ENCODE data around the gene CDK14.

The CDK14 gene

DNA sequence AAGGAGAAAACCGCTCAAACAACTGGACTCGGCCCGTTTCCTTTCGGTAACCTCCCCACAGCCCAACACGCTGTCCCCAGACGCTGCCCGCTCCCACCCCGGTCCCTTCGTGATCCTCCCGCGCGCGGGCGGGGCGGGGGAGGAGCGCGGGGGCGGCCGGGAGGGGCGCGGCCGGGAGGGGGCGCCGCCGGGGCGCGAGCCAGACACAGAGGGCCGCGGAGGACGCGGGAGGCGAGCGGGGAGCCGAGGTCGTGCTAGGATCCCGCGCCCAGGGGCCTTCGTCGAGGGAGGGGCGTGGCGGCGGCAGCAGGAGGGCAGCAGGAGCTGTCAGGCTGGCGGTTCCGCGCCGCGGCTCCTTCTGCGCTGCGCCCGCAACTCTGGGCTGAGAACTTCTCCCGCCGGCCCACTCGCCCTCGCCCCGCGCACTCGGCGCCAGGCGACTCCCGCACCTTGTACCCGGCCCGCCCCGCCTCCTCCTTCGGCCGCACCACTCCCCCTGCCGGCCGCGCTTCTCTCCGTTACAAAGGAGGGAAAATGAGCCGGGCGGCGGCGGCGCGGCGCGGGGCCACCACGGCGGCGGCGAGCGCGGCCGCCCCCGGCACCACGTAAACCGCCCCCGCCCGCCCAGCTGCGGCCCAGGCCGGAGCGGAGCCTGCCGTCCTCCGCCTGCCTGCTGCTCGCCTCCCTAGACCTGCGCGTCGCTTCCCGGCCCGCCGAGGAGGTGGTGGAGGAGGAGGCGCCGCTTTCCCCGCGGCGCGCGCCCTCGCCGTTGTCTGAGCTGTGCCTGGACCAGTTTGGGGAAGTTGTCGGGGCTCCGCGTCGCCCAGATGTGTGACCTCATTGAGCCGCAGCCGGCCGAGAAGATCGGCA is at the start of gene CDK14:
Gene CDK14, plus strand, starts transcription at position 521 of the 870 bp plus-strand sequence. Its CDS starts 307 bp downstream, at position 828.
- H3K9me3 ChIP-seq (ENCODE audit: control insufficient read depth, insufficient read depth, low read length) = peaks cover 2% of the 10 kb centered on the region; the same call in 1 of the 2 replicates

GRCh38 chr7:90551036-90551435 is 45.1 kb upstream of the CDK14 start:
- no peaks in the 10 kb centered on the region for H3K36me3 ChIP-seq (ENCODE audit: insufficient read depth, low read length)
- 0 out of 2 replicates have a peak, but pooled peaks cover 7% of the 10 kb centered on the region for H3K4me1 ChIP-seq (ENCODE audit: insufficient read depth, low read length)
- no peak overlapping the region for H3K9ac ChIP-seq (ENCODE audit: low read depth, low read length)
- H3K9me3 ChIP-seq (ENCODE audit: control insufficient read depth, insufficient read depth, low read length) = no peaks in the 10 kb centered on the region

More for the DNA sequence above, at the start of gene CDK14:
- Histone ChIP-seq H3K36me3 (ENCODE audit: insufficient read depth, low read length) (no peaks in the 10 kb centered on the region), H3K4me1 (ENCODE audit: insufficient read depth, low read length) (no peaks in the 10 kb centered on the region; the same call in none of the 2 replicates), H3K9ac (ENCODE audit: low read depth, low read length) (peak within 1 kb of the TSS; percentile 69)

DNA sequence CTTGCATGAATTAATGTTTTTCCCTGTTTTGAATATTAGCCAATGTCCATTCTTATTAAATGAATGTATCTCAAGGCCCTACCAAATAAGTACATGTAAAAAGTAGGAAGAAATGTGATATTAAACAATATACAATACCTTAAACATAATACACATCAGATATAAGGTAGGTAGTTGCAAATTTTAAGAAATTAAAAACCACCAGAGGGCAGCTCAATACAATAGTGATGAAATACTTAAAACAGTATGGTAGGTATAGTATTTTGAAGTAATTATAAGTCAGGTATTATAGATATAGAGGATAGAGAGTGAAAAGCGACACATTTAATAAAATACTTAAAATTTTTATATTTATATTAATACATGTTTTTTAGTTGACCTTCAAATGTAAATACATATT is 43.6 kb upstream of the CDK14 start:
- Histone ChIP-seq H3K9ac (ENCODE audit: low read depth, low read length) (no peak overlapping the region), H3K4me1 (ENCODE audit: insufficient read depth, low read length) (0 out of 2 replicates have a peak, but pooled peaks cover 7% of the 10 kb centered on the region), H3K36me3 (ENCODE audit: insufficient read depth, low read length) (no peaks in the 10 kb centered on the region), H3K9me3 (ENCODE audit: control insufficient read depth, insufficient read depth, low read length) (no peaks in the 10 kb centered on the region)

GRCh38 chr7:90560730-90561129 is 35.4 kb upstream of the CDK14 start:
- H3K36me3 ChIP-seq (ENCODE audit: insufficient read depth, low read length) = no peaks in the 10 kb centered on the region
- H3K9ac ChIP-seq (ENCODE audit: low read depth, low read length) = no peak overlapping the region
- H3K9me3 ChIP-seq (ENCODE audit: control insufficient read depth, insufficient read depth, low read length) = no peaks in the 10 kb centered on the region
- no peaks in the 10 kb centered on the region for H3K4me1 ChIP-seq (ENCODE audit: insufficient read depth, low read length)

DNA sequence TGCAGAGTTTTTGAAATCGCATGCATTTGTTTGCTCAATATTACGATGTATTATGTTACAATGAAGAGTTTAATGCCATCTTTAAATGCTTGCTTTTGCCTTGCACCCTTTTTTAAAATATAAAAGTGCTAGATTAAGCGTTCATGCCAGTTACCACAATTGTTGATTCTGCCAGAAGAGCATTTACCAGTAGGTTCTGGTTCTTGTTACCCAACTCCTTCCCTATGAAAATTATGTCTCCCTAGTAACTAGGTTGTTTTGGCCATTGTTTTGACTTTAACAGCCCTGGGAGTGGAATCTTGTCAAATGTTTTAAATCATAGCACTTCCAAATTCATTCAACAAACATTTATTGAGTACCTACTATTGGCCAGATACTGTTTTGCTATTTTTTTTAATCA is 32.8 kb upstream of the CDK14 start:
- Histone ChIP-seq H3K9ac (ENCODE audit: low read depth, low read length) (no peak overlapping the region), H3K9me3 (ENCODE audit: control insufficient read depth, insufficient read depth, low read length) (no peaks in the 10 kb centered on the region), H3K36me3 (ENCODE audit: insufficient read depth, low read length) (no peaks in the 10 kb centered on the region), H3K4me1 (ENCODE audit: insufficient read depth, low read length) (0 out of 2 replicates have a peak, but pooled peaks cover 3% of the 10 kb centered on the region)

DNA sequence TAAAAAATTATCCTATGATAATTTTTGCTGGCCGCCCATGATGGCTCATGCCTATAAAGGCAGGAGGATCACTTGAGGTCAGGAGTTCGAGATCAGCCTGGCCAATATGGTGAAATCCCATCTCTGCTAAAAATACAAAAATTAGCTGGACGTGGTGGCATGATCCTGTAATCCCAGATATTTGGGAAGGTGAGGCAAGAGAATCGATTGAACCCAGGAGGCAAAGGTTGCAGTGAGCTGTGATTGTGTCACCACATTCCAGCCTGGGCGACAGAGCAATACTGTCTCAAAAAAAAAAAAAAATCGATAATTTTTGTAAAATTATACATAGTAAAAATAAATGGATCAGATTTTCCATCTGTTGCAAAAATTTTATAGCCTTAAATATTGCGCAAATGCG is 31.7 kb upstream of the CDK14 start:
- Histone ChIP-seq H3K36me3 (ENCODE audit: insufficient read depth, low read length) (no peaks in the 10 kb centered on the region), H3K9ac (ENCODE audit: low read depth, low read length) (no peak overlapping the region), H3K9me3 (ENCODE audit: control insufficient read depth, insufficient read depth, low read length) (no peaks in the 10 kb centered on the region), H3K4me1 (ENCODE audit: insufficient read depth, low read length) (0 out of 2 replicates have a peak, but pooled peaks cover 3% of the 10 kb centered on the region)

DNA sequence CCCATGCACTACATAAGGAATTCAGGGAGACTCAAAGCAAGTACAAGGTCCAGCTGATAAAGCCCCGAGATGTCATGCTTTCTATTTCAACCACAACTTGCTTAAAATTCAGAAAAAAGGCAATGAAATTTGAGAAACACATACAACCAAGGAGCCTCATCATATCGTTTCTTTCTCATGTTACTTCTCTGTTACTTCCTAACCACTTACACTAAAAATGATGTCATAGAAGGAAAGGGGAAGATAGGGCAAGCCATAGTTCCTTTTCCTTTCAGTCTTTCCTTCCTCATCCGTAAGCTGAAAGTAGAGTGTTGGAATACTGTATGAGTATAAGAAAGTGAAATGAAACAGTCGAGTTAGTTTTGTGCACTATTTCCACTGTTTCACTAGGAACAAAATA is 27.9 kb upstream of the CDK14 start:
- Histone ChIP-seq H3K9ac (ENCODE audit: low read depth, low read length) (no peak overlapping the region), H3K9me3 (ENCODE audit: control insufficient read depth, insufficient read depth, low read length) (no peaks in the 10 kb centered on the region), H3K36me3 (ENCODE audit: insufficient read depth, low read length) (no peaks in the 10 kb centered on the region), H3K4me1 (ENCODE audit: insufficient read depth, low read length) (peaks cover 3% of the 10 kb centered on the region; the same call in 1 of the 2 replicates)

GRCh38 chr7:90569368-90569767 is 26.8 kb upstream of the CDK14 start:
- no peak overlapping the region for H3K9ac ChIP-seq (ENCODE audit: low read depth, low read length)
- H3K36me3 ChIP-seq (ENCODE audit: insufficient read depth, low read length) = no peaks in the 10 kb centered on the region

DNA sequence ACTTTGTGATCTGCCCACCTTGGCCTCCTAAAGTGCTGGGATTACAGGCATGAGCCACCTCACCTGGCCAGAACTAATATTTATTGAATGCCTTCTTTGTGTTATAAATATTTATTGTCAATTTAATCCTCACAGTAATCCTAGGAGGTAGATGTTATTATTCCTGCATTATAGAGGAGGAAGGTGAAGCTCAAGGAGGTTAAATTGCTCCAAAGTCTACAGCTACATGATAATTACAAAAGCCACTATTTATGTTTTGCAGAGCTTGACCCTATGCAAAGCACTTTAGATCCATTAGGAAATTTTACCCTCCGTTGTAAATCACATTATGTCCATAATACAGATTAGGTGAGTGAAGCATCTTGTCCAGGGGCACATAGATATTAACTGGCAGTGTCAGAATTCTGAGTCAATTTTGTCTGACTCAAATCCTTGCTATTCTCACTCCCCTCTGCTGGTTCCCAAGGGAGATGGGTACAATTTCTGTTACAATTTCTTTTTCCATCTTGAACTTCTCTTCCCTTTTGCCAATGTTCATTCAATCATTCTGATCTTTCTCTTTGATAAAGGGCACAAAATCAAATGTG is 25.7 kb upstream of the CDK14 start:
- H3K4me1 ChIP-seq (ENCODE audit: insufficient read depth, low read length) = peaks cover 3% of the 10 kb centered on the region; the same call in 1 of the 2 replicates
- no peaks in the 10 kb centered on the region for H3K9me3 ChIP-seq (ENCODE audit: control insufficient read depth, insufficient read depth, low read length)
- H3K9ac ChIP-seq (ENCODE audit: low read depth, low read length) = no peak overlapping the region
- no peaks in the 10 kb centered on the region for H3K36me3 ChIP-seq (ENCODE audit: insufficient read depth, low read length)

More at GRCh38 chr7:90569368-90569767, 26.8 kb upstream of the CDK14 start:
- Histone ChIP-seq H3K4me1 (ENCODE audit: insufficient read depth, low read length) (peaks cover 3% of the 10 kb centered on the region; the same call in 1 of the 2 replicates), H3K9me3 (ENCODE audit: control insufficient read depth, insufficient read depth, low read length) (no peaks in the 10 kb centered on the region)

DNA sequence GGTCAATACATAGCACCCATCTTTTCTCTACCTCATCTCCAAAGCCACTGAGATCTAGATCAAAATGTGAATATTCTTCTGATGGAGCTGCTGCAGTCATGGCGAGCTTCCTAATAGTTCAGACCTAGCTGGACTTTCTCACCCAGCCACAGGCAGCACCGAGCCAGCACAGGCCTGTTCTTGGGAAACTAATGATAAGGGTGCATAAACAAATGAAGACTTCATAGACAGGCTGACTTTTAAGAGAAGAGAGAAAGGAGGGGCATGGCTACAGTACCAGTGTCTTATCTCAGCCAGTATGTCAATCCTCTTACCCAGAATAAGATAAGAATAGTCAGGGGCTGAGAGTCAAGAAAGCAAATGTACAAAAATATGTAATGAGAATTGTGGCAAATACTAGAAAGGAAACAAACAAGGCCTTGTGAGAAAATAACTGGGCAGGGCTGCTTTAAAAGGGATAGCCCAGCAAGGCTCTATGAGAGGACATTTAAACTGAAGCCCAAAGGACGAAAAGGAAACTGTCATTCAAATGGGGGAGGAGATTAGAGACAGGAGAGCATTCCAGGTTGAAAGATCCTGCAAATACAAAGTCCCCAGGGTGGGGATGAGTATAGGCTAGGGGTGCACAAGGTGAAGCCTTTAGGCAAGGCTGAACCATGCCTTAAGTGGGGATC is 21.8 kb upstream of the CDK14 start:
- Histone ChIP-seq H3K36me3 (ENCODE audit: insufficient read depth, low read length) (no peaks in the 10 kb centered on the region), H3K9me3 (ENCODE audit: control insufficient read depth, insufficient read depth, low read length) (no peaks in the 10 kb centered on the region), H3K9ac (ENCODE audit: low read depth, low read length) (no peak overlapping the region), H3K4me1 (ENCODE audit: insufficient read depth, low read length) (peaks cover 2% of the 10 kb centered on the region)

DNA sequence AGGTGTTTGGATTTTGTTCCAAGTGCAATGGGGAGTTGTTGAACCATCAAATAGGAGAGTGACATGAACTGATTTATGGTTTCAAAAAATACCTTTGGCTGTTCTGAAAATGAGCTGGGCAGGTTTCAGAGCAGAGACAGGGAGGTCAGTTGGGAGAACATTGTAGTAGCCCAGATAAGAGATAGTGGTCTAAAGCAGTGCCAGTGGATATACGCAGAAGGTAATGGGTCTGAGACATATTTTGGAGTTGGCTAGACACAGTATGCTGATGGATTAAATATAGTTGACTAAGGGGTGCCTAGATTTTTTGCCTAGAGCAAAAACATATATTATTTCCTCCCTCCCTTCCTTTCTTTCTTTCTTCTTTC is 21.3 kb upstream of the CDK14 start:
- Histone ChIP-seq H3K9me3 (ENCODE audit: control insufficient read depth, insufficient read depth, low read length) (no peaks in the 10 kb centered on the region), H3K4me1 (ENCODE audit: insufficient read depth, low read length) (peaks cover 5% of the 10 kb centered on the region), H3K36me3 (ENCODE audit: insufficient read depth, low read length) (no peaks in the 10 kb centered on the region), H3K9ac (ENCODE audit: low read depth, low read length) (no peak overlapping the region)

GRCh38 chr7:90579181-90579688 is 16.9 kb upstream of the CDK14 start:
- no peaks in the 10 kb centered on the region for H3K9me3 ChIP-seq (ENCODE audit: control insufficient read depth, insufficient read depth, low read length)
- H3K4me1 ChIP-seq (ENCODE audit: insufficient read depth, low read length) = peaks cover 8% of the 10 kb centered on the region; the same call in 1 of the 2 replicates
- no peak overlapping the region for H3K9ac ChIP-seq (ENCODE audit: low read depth, low read length)
- no peaks in the 10 kb centered on the region for H3K36me3 ChIP-seq (ENCODE audit: insufficient read depth, low read length)

DNA sequence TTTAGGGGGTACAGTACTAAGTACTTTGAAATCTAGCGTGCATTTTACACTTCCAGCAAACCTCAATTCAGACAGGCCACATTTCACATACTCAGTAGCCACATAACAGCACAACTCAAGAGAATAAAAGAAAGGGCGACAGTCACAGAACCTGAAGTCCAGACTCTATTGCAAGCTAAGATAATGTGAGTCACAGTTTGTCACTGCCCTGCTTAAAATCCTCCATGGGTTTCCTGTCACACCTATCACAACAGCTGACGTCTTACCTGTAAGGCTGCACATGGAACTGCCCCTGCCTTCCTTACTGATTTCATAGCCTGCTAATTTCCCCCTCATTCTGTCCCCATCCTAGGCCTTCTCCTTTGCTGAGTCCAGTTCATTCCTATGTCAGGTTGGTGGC is 16.1 kb upstream of the CDK14 start:
- Histone ChIP-seq H3K9ac (ENCODE audit: low read depth, low read length) (no peak overlapping the region), H3K4me1 (ENCODE audit: insufficient read depth, low read length) (peaks cover 8% of the 10 kb centered on the region; the same call in 1 of the 2 replicates), H3K9me3 (ENCODE audit: control insufficient read depth, insufficient read depth, low read length) (no peaks in the 10 kb centered on the region), H3K36me3 (ENCODE audit: insufficient read depth, low read length) (no peaks in the 10 kb centered on the region)

DNA sequence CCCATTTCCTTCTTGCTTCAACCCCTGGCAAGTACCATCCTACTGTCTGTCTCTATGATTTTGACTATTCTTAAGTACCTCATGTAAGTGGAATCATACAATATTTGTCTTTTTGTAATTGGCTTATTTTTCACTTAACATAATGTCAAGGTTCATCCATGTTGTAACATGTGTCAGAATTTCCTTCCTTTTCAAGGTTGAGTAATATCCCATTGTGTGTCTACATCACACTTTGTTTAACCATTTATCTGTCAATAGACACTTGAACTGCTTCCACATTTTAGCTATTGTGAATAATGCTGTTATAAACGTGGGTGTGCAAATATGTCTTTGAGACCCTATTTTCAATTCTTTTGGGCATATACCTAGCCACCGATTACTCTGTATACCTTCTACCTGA is 14.0 kb upstream of the CDK14 start:
- Histone ChIP-seq H3K36me3 (ENCODE audit: insufficient read depth, low read length) (no peaks in the 10 kb centered on the region), H3K4me1 (ENCODE audit: insufficient read depth, low read length) (peaks cover 8% of the 10 kb centered on the region; the same call in 1 of the 2 replicates), H3K9me3 (ENCODE audit: control insufficient read depth, insufficient read depth, low read length) (no peaks in the 10 kb centered on the region), H3K9ac (ENCODE audit: low read depth, low read length) (no peak overlapping the region)

Measured in ES-I3 (cell line).